SK-N-SH (cell line): ENCODE results near the gene HDDC2. TPM values are rescaled to one million over a fixed set of nuclear protein-coding genes. Genes with fewer than 3 reads are reported as not detected.

Experiments used
- CTCF ChIA-PET: fragments of 300-600, 350-600 bp; formaldehyde crosslinking; extraction: SDS; loops from one replicate; lab custom pipeline; 2021; lab: Yijun Ruan, JAX
- POLR2A ChIA-PET: fragments of 350-600 bp; sonication (Branson Sonifier 250); formaldehyde crosslinking; extraction: SDS; loops from one replicate; lab custom pipeline; 2020; ENCODE audit warnings: antibody characterized with exemption, inconsistent platforms; lab: Yijun Ruan, JAX
- DNase-seq: peaks from one replicate; pipeline ENCODE4 v3.0.0; 2012
- H2AFZ ChIP-seq: fragments of 200-600 bp; sonication (generic); 2 replicates; pipeline ENCODE4 v1.8.1; 2016; ENCODE audit warnings: antibody characterized with exemption, mild to moderate bottlenecking, low read depth
- H3F3A ChIP-seq: fragments of 200-600 bp; sonication (generic); replicated peaks from 2 replicates; pipeline ENCODE3; 2016; ENCODE audit warnings: antibody characterized with exemption, mild to moderate bottlenecking; ENCODE audit not compliant: insufficient read depth
- H3K27ac ChIP-seq, 2 experiments: fragments of 200-500 bp in 1 of 2; fragments of 200-600 bp in 1 of 2; sonication (Bioruptor generic) in 1 of 2; sonication (generic), shearing (Covaris generic) in 1 of 2; 2 replicates each; pipeline versions ENCODE4 v1.5.1 to v1.6.1; 2014 to 2016; ENCODE audit warnings: low read depth in 2 of 2, inconsistent platforms in 1 of 2, low read length in 1 of 2, mild to moderate bottlenecking in 1 of 2, mixed read lengths in 1 of 2
- H3K27me3 ChIP-seq: fragments of 200-600 bp; sonication (generic), shearing (Covaris generic); 2 replicates; pipeline ENCODE4 v1.6.1; 2016; ENCODE audit warnings: mixed run types; ENCODE audit not compliant: insufficient read depth
- H3K36me3 ChIP-seq, 2 experiments: fragments of 200-500 bp in 1 of 2; fragments of 200-600 bp in 1 of 2; sonication (Bioruptor generic) in 1 of 2; sonication (generic) in 1 of 2; replicated peaks in 1 of 2; 2 replicates each; pipeline versions ENCODE3 to v1.5.1; 2014 to 2016; ENCODE audit warnings: low read length in 1 of 2, mild to moderate bottlenecking in 1 of 2; ENCODE audit not compliant: insufficient read depth in 2 of 2, control insufficient read depth in 1 of 2
- H3K4me1 ChIP-seq, 2 experiments: fragments of 200-500 bp in 1 of 2; fragments of 200-600 bp in 1 of 2; sonication (Bioruptor generic) in 1 of 2; sonication (generic), shearing (Covaris generic) in 1 of 2; 2 replicates each; pipeline versions ENCODE4 v1.5.1 to v1.6.1; 2014 to 2016; ENCODE audit warnings: low read depth in 1 of 2, low read length in 1 of 2, mixed run types in 1 of 2; ENCODE audit not compliant: insufficient read depth in 2 of 2, control insufficient read depth in 1 of 2
- H3K4me2 ChIP-seq: fragments of 200-600 bp; sonication (generic), shearing (Covaris generic); 2 replicates; pipeline ENCODE4 v1.6.1; 2017; ENCODE audit warnings: mixed run types
- H3K4me3 ChIP-seq, 2 experiments: fragments of 200-500 bp in 1 of 2; fragments of 200-600 bp in 1 of 2; sonication (Bioruptor generic) in 1 of 2; sonication (generic), shearing (Covaris generic) in 1 of 2; 2 replicates each; pipeline versions ENCODE4 v1.5.1 to v1.8.1; 2014 to 2016; ENCODE audit warnings: low read depth in 2 of 2, inconsistent platforms in 1 of 2, low read length in 1 of 2, mild to moderate bottlenecking in 1 of 2, mixed read lengths in 1 of 2, moderate library complexity in 1 of 2
- H3K79me2 ChIP-seq: fragments of 200-600 bp; sonication (generic); 2 replicates; pipeline ENCODE4 v1.8.1; 2017; ENCODE audit warnings: mild to moderate bottlenecking; ENCODE audit not compliant: insufficient read depth
- H3K9ac ChIP-seq: fragments of 200-600 bp; sonication (generic); 2 replicates; pipeline ENCODE4 v1.6.1; 2017; ENCODE audit warnings: mixed run types
- H3K9me2 ChIP-seq: fragments of 200-600 bp; sonication (generic); 2 replicates; pipeline ENCODE4 v1.6.1; 2017; ENCODE audit warnings: mixed run types
- H3K9me3 ChIP-seq: fragments of 200-600 bp; sonication (generic); 2 replicates; pipeline ENCODE4 v1.6.1; 2017; ENCODE audit warnings: mixed run types, mild to moderate bottlenecking, moderate library complexity
- H4K20me1 ChIP-seq: fragments of 200-600 bp; sonication (generic); 2 replicates; pipeline ENCODE4 v1.6.1; 2017; ENCODE audit warnings: mild to moderate bottlenecking, mixed run types; ENCODE audit not compliant: insufficient read depth
- CTCF ChIP-seq: fragments of 200-600 bp; sonication (generic); IDR thresholded peaks from 2 replicates; pipeline ENCODE4 v1.6.1; 2017; ENCODE audit warnings: antibody characterized with exemption, mild to moderate bottlenecking, moderate library complexity
- ELF1 ChIP-seq: IDR thresholded peaks from 2 replicates; pipeline ENCODE4 v1.4.0; 2012
- EZH2phosphoT487 ChIP-seq: fragments of 200-600 bp; sonication (generic); IDR thresholded peaks from 2 replicates; pipeline ENCODE4 v1.6.1; 2017; ENCODE audit warnings: low read depth, mixed run types, mild to moderate bottlenecking, antibody characterized with exemption, moderate library complexity, borderline replicate concordance
- GABPA ChIP-seq: IDR thresholded peaks from 2 replicates; pipeline ENCODE4 v1.4.0; 2012; ENCODE audit warnings: low read depth, mild to moderate bottlenecking
- GATA2 ChIP-seq: sonication (generic); formaldehyde crosslinking; IDR thresholded peaks from 2 replicates; pipeline ENCODE4 v1.5.0; 2020; ENCODE audit warnings: mild to moderate bottlenecking, missing genetic modification reagents
- IRF3 ChIP-seq: fragments of 150-350 bp; IDR thresholded peaks from 2 replicates; pipeline ENCODE4 v1.6.1; 2016; ENCODE audit warnings: mild to moderate bottlenecking, low read depth, low read length
- MAX ChIP-seq: IDR thresholded peaks from 2 replicates; pipeline ENCODE4 v1.4.0; 2012; ENCODE audit warnings: low read depth
- MEF2A ChIP-seq: IDR thresholded peaks from 2 replicates; pipeline ENCODE4 v1.4.0; 2012; ENCODE audit warnings: low read depth, borderline replicate concordance
- MXI1 ChIP-seq: IDR thresholded peaks from 2 replicates; pipeline ENCODE4 v1.6.1; 2012; ENCODE audit warnings: mild to moderate bottlenecking, low read depth, low read length, improper control_type of control experiment
- NFIC ChIP-seq: IDR thresholded peaks from 2 replicates; pipeline ENCODE4 v1.4.0; 2012; ENCODE audit warnings: borderline replicate concordance
- NRF1 ChIP-seq: IDR thresholded peaks from 2 replicates; pipeline ENCODE4 v1.6.1; 2012; ENCODE audit warnings: low read depth, mild to moderate bottlenecking, low read length
- PBX3 ChIP-seq: IDR thresholded peaks from 2 replicates; pipeline ENCODE4; 2012
- RXRA ChIP-seq: IDR thresholded peaks from 2 replicates; pipeline ENCODE4 v1.4.0; 2012; ENCODE audit warnings: low read depth, mild to moderate bottlenecking, borderline replicate concordance
- SMC3 ChIP-seq: IDR thresholded peaks from 2 replicates; pipeline ENCODE4 v1.6.1; 2012; ENCODE audit warnings: low read depth, low read length, improper control_type of control experiment
- TAF1 ChIP-seq: IDR thresholded peaks from 2 replicates; pipeline ENCODE4 v1.6.1; 2012; ENCODE audit warnings: low read depth, mild to moderate bottlenecking, low read length, moderate library complexity, borderline replicate concordance
- USF2 ChIP-seq: fragments of 150-350 bp; IDR thresholded peaks from 2 replicates; pipeline ENCODE4 v1.6.1; 2017; ENCODE audit warnings: antibody characterized with exemption, low read length, low read depth, borderline replicate concordance
- ZBTB33 ChIP-seq: IDR thresholded peaks from 2 replicates; pipeline ENCODE4 v1.4.0; 2012; ENCODE audit warnings: low read depth, borderline replicate concordance
- WGBS: methylation state at CpG from one replicate; pipeline ENCODE4 v1.1.6; 2017; ENCODE audit warnings: low lambda C conversion rate; 5-methylcytosine and 5-hydroxymethylcytosine counted together
- polyA plus RNA-seq, 3 experiments: library from polyadenylated mRNA; depleted of rRNA; stranded (reverse); fragments of >200 nt; gene quantifications; 2 replicates each; pipeline ENCODE4 v1.2.3, GENCODE V29; 2012

HDDC2 gene
- polyA plus RNA-seq, 1 of the 3 experiments (the other 2 are of a cell fraction), result 85.5 TPM

- peak; percentile 65; the same call in 1 of the 2 replicates for TF ChIP-seq MXI1
- TF ChIP-seq NFIC, result no peak
- peak; percentile 53; the same call in 1 of the 2 replicates for TF ChIP-seq TAF1
- TF ChIP-seq MEF2A, result no peak
- TF ChIP-seq MAX, result peak; percentile 46
- TF ChIP-seq ELF1, result peak; percentile 42; the same call in 1 of the 2 replicates
- TF ChIP-seq SMC3, result no peak
- TF ChIP-seq USF2, result no peak
- no peak for TF ChIP-seq CTCF
- TF ChIP-seq GATA2, result no peak
- peak; percentile 45 for TF ChIP-seq GABPA
- TF ChIP-seq RXRA, result no peak
Observed at GRCh38 chr6:125301435-125302391, at the start of gene HDDC2 (continued).

- Histone ChIP-seq H3K9me3 (no peaks in the 10 kb centered on the region), H3K79me2 (no peaks in the 10 kb centered on the region), H2AFZ (no peak overlapping the region), H3F3A (no peaks in the 10 kb centered on the region), H3K4me3 (no peak overlapping the region), H3K36me3 (no peaks in the 10 kb centered on the region), H3K9me2 (no peaks in the 10 kb centered on the region), H3K4me1 (no peaks in the 10 kb centered on the region), H3K4me2 (no peak overlapping the region), H3K9ac (no peak overlapping the region), H4K20me1 (no peaks in the 10 kb centered on the region), H3K27me3 (peaks cover 20% of the 10 kb centered on the region; the same call in 1 of the 2 replicates), H3K27ac (no peak overlapping the region)
- ChIA-PET CTCF (no interaction called here), POLR2A (no interaction called here)
- WGBS, result 12% methylated on average over 11 of the region's 11 CpGs
- no peak for DNase-seq
- no peak for TF ChIP-seq NRF1
- no peak for TF ChIP-seq MXI1
- TF ChIP-seq IRF3, result no peak
- no peak for TF ChIP-seq CTCF
- TF ChIP-seq GATA2, result no peak
- no peak for TF ChIP-seq TAF1
- no peak for TF ChIP-seq PBX3
- TF ChIP-seq RXRA, result no peak
- no peak for TF ChIP-seq ZBTB33
- TF ChIP-seq MEF2A, result no peak
- no peak for TF ChIP-seq EZH2phosphoT487
- TF ChIP-seq MAX, result no peak
Observed at GRCh38 chr6:125346926-125347563, 45.3 kb upstream of the HDDC2 start.
